Astrocyte (in vitro differentiated cells and primary cell): ENCODE measurements around the gene SMARCA4.

Experiments used
- CTCF ChIP-seq: IDR thresholded peaks from 2 replicates; pipeline ENCODE4 v1.5.1; 2011; ENCODE audit warnings: low read depth, mild to moderate bottlenecking, inconsistent platforms, low read length, moderate library complexity; ENCODE audit not compliant: insufficient read depth
- EZH2 ChIP-seq: IDR thresholded peaks from 2 replicates; pipeline ENCODE4 v1.6.1; 2012; ENCODE audit warnings: mild to moderate bottlenecking, low read length, inconsistent platforms; ENCODE audit not compliant: insufficient read depth

- TF ChIP-seq CTCF (no peak), EZH2 (no peak)
Observed at GRCh38 chr19:11098327-11098726, 137.5 kb downstream of the SMARCA4 start.
